T-helper 22 cell (primary cell): ENCODE data around the gene SLC9A7.
A peak's percentile ranks its signal among the peaks of the same experiment; 100 is the strongest.

ENCODE experiments used
- DNase-seq: peaks from one replicate; pipeline ENCODE4 v3.0.0-alpha.2; 2020; ENCODE audit warnings: low read depth

The SLC9A7 gene

GRCh38 chrX:46573331-46573891, 185.5 kb downstream of the SLC9A7 start, which contains the start of gene CHST7:
TSS of gene CHST7 (plus strand) at chrX:46573765. CDS start at chrX:46573932, 167 bp downstream.
- DNase-seq: peak; percentile 56

- peak; percentile 34 for DNase-seq
These were observed 186.5 kb downstream of the SLC9A7 start for GRCh38 chrX:46572340-46572936.

- no peak for DNase-seq
These were observed 187.2 kb downstream of the SLC9A7 start for GRCh38 chrX:46571423-46572339.

GRCh38 chrX:46569621-46570020, 189.3 kb downstream of the SLC9A7 start:
- no peak for DNase-seq

- DNase-seq: no peak
These were observed 191.5 kb downstream of the SLC9A7 start for GRCh38 chrX:46567388-46567787.

- no peak for DNase-seq
These were observed 196.9 kb downstream of the SLC9A7 start for GRCh38 chrX:46561824-46562657.

GRCh38 chrX:46559062-46559461, 199.9 kb downstream of the SLC9A7 start:
- no peak for DNase-seq

- no peak for DNase-seq
These were observed 204.0 kb downstream of the SLC9A7 start for GRCh38 chrX:46554942-46555341.

- DNase-seq: no peak
These were observed 205.0 kb downstream of the SLC9A7 start for GRCh38 chrX:46553935-46554334.

GRCh38 chrX:46551494-46552128, 207.3 kb downstream of the SLC9A7 start:
- no peak for DNase-seq

GRCh38 chrX:46549914-46550313, 209.0 kb downstream of the SLC9A7 start:
- DNase-seq: no peak
